GM18511 (cell line): ENCODE results near the gene TAS2R20.
"Not testable (repeated sequence)": the region's sequence is repeated elsewhere in the genome, so short reads cannot be mapped to it uniquely, and the experiment has no call there.

Source experiments
- ATAC-seq: cut with Tn5 transposase; IDR thresholded peaks from one replicate; pipeline ENCODE4 v1.9.1; 2021; ENCODE audit warnings: mild to moderate bottlenecking, moderate library complexity; ENCODE audit not compliant: unreplicated experiment

TAS2R20 gene, protein sequence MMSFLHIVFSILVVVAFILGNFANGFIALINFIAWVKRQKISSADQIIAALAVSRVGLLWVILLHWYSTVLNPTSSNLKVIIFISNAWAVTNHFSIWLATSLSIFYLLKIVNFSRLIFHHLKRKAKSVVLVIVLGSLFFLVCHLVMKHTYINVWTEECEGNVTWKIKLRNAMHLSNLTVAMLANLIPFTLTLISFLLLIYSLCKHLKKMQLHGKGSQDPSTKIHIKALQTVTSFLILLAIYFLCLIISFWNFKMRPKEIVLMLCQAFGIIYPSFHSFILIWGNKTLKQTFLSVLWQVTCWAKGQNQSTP

DNA sequence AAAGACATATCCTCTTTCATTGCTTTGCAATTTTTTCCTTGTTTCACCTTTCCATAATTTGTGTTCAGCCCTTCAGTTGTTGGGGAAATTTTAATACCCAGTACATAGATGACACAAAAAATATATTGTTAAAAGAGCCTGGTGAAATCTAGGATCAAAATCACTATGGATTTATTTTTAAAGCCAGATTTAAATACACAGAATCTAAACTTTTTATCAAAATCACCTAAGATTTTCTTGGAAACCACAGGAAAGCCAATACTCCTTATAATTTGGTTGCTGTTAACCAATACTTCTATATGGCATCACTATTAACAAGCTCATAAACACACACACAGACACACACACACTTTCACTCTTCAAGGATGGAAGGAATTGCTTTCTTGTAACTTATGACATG is at the start of gene TAS2R20:
TSS of gene TAS2R20 (minus strand) at position 101 of the 400 bp plus-strand sequence. CDS start 429 bp downstream, outside the sequence.
- ATAC-seq: no peak

GRCh38 chr12:11041366-11041765 is 43.3 kb upstream of the TAS2R20 start:
- not testable (repeated sequence) for ATAC-seq

DNA sequence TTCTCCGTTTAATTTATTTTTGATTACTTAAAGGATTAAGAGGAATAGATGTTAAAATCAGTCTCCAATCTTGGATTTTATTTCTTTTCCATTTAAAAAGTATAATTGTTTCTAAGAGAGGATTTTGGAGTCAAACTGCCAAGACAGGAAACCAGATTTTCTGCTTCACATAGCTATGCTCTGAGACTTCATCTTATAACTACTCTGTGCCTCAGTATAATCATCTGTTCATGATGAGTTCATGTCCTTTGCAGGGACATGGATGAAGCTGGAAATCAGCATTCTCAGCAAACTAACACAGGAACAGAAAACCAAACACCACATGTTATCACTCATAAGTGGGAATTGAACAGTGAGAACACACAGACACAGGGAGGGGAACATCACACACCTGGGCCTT is 42.1 kb upstream of the TAS2R20 start:
- ATAC-seq: no peak

GRCh38 chr12:11039171-11039570 is 41.1 kb upstream of the TAS2R20 start:
- no peak for ATAC-seq

- not testable (repeated sequence) for ATAC-seq
These were observed 35.9 kb upstream of the TAS2R20 start for GRCh38 chr12:11033959-11034358.

- no peak for ATAC-seq
These were observed 33.2 kb upstream of the TAS2R20 start, which contains the start of gene TAS2R31 for GRCh38 chr12:11031307-11031706. Gene TAS2R31, minus strand, starts transcription at chr12:11031407. Its CDS starts 72 bp downstream, at chr12:11031335.

DNA sequence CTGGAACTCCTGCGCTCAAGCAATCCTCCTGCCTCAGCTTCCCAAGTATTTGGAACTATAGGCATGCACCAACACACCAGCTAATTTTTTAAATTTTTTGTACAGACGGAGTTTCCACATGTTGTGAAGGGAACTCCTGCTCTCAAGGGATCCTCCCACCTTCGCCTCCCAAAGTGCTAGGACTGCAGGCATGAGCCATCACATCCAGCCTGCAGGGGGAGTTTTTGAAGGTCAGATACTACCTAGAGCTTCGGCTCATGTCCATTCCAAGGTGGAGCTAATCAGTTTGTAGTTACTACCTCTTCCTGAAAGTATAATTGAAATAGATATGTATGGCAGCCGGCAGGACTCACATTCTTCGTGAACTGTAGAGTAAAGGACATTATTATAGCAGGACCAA is 28.0 kb upstream of the TAS2R20 start:
- no peak for ATAC-seq

DNA sequence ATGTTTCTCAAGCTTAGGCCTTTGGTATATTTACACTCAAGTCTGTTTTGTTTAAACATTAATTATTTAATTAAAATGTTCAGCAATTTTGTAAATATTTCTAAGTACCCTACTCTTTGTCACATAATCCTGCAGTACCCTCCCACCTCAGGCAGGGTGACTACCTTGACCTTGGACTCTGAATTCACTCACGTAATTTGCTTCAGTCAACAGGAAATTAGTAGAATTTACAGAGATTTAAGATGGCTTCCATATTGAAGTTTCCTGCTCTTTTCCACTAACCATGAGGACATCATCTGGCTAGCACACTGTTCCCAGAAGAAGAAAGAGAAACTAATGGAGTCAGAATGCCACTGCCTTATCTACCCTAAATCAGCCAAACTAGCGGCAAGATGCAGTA is 25.3 kb upstream of the TAS2R20 start:
- ATAC-seq: no peak

DNA sequence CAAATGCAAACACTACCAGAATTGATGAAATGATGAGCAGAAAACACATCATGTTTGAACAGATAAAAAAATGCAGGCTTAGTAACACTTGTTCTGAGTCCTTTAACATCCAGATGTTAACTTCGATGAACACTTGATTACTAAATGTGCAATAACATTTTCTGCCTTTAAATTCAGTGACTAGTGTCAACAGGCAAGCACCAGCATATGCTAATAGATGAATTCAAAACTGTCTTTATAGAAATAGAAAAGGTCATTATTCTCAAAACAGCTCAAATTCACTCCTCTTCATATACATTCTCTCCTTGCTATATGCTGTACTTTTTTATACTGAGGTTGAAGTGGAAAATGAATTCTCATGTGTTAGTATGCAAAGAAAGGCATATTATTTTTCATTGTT is 24.4 kb upstream of the TAS2R20 start, which contains the start of gene TAS2R19:
TSS of gene TAS2R19 (minus strand) at position 101 of the 400 bp plus-strand sequence. CDS start at position 52, 49 bp downstream.
- ATAC-seq: no peak

GRCh38 chr12:11016937-11017336 is 18.8 kb upstream of the TAS2R20 start:
- ATAC-seq: no peak

DNA sequence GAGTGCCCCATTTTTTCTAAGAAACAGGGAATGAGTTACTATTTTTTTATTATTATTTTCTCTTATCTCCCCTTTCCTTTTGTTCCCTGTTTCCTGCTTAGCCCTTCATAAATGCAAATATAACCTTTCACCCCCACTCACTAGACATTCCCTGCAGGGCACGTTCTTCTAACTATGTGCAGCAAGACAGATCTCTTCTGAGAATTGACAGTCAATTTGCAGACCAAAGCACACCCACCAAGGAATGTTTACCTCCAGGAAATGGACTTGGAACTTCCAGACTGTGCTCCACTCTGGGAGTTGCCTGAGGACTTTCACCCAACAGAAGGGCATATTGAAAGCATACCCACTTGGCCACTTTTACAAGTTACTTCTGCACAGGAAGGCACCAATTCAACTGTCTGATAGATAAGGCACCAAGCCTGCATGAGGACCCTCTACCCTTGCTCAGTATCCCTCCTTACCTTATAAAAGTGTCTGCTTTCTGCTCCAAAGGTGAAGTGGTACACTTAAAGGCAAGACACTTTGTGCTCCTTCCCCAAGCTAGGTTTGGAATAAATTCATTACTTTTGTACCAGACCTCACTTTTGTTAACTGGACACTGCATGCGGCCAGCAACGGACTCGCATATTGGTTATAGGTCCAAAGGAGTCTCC is 17.8 kb upstream of the TAS2R20 start:
- no peak for ATAC-seq

DNA sequence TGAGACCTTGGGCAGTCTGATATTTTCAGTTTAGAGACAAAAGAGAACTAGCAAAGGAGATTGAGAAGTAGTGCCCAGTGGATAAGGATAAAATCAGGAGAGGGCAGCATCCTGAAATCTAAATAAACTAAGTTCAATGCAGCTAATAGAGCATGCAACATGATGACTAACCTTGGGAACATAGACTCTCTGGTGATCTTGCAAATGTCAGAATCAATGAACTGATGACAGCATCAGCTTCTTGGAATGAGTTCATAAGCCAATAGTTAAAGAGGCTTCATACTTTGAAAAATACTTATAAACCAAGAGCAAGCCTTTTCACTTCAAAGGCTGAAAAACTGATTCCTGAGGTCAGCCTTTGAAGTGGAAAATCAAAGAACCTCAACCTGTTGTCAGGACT is 16.1 kb upstream of the TAS2R20 start:
- ATAC-seq: no peak

DNA sequence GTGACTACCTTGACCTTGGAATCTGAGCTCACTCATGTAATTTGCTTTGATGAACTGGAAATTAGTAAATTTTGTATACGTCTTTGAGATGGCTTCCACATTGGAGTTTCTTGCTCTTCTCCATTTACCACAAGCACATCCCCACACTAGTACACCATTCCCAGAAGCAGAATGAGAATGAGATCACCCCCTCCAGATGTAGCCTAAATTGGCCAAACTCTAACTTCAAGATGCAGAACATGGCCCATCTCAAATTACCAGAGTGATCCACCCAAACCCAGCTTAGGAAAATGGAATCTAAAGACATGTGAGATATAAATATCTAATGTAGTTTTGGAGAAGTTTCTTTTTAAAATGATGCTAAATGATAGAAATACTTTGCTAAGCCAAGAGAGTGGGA is 9.5 kb upstream of the TAS2R20 start:
- no peak for ATAC-seq

- ATAC-seq: no peak
These were observed 3.8 kb downstream of the TAS2R20 start for GRCh38 chr12:10994307-10994706.

DNA sequence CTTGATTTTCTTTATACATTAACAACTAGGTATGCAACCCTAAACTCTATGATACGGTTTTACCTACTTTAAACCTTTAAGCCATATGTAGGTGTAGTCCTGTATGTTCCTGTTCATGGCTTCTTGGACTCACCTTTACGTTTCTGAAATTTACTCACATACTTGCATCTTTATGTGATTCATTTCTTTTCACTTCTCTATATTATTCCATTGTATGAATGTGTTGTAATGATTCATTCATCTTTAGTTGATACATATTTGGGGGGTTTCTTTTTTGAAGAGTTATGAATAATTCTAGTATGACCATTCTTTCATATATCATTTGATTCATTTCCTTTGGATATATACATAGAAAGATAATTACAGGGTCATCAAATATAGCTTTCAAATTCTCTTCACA is 9.0 kb downstream of the TAS2R20 start:
- ATAC-seq: no peak

DNA sequence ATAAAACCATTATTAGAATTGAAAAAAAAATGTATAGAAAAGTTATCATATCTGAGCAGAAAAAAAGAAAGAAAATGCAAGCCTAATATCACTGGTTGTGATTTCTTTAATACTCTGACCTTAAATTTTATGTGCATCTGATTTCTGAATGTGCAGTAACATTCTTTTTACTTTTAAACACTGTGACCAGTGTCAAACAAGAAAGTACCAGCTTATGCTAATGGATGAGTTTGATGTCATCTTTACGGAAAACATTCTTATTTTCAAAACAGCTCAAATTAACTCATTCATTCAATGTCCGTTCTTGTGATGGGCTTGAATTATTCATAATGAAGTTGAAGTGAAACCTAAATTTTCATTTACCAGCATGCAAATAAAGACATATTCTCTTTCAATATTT is 11.3 kb downstream of the TAS2R20 start, which contains the start of gene TAS2R50:
TSS of gene TAS2R50 (minus strand) at position 101 of the 400 bp plus-strand sequence. CDS start at position 49, 52 bp downstream.
- ATAC-seq: no peak

DNA sequence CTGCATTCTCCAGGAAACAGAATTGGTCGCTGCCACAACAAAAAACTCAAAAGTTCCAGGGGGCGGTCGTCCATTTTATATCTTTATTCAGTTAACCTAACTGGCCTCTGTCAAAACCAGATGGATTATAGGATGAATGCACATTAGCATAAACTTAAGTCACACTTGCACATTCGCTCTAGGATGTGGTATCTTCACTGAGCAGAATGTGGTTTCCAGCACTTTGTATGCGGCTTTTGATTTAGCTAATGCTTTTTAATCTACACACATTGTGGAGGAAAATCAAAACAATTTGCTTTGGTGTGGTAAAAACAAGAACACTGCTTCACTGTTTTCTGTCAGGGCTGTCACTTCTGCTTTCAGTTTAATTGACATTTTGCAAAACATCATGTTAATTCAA is 15.9 kb downstream of the TAS2R20 start:
- no peak for ATAC-seq

GRCh38 chr12:10974965-10975364 is 23.1 kb downstream of the TAS2R20 start:
- ATAC-seq: no peak

- no peak for ATAC-seq
These were observed 29.2 kb downstream of the TAS2R20 start for GRCh38 chr12:10968765-10969456.

DNA sequence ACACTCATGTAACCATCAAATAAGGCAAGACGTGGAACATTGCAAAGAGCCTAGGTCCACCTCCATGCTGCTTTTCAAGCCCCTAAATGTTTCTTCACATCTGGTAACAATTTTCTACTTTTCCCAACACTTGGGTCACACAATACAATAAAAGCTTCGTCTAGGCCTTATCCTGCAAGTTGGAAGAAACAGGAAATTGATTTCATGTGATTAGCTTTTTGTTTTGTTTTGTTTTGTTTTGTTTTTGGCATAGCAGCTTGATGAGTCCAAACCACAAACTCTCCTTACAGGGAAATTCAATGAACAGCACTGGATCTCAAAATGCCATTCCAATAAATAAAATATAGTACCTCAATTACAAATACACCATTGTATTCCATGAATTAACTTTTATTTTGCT is 30.7 kb downstream of the TAS2R20 start:
- ATAC-seq: no peak

DNA sequence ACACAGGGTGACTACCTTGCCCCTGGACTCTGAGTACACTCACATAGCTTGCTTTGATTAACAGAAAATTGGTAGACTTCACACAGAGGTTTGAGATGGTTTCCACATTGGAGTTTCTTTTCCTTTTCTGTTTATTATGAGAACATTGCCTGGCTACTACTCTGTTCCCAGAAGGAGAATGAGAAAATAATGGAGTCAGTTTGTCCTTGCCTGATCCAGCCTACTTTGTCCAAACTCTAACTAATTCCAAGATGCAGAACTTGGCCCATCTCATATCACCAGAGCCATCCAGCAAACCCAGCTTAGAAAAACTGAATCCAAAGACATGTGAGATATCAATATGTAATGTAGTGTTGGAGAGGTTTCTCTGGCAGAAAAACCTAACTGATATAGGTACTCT is 31.8 kb downstream of the TAS2R20 start:
- ATAC-seq: no peak

DNA sequence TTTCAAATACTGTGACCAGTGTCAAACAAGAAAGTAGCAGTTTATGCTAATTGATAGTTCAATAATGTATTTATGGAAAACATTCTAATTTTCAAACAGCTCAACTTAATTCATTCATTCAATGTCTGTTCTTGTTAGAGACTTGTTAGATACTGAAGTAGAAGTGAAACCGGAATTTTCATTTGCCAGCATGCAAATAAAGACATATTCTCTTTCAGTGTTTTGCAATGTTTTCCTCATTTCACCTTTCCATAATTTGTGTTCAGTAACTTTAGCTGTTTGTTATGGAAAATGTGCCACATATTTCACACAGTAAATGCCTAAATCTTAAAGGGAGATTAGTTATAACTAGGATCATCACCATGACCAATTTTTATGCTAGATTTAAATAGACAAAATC is 32.6 kb downstream of the TAS2R20 start:
- no peak for ATAC-seq
